GM19193 (cell line): ENCODE measurements around the gene PIP4K2C.

ENCODE experiments used
- POLR2A ChIP-seq: IDR thresholded peaks from 4 replicates; pipeline ENCODE4 v1.6.1; 2011; ENCODE audit not compliant: insufficient read depth, insufficient read length; ENCODE audit errors: extremely low read depth

Gene PIP4K2C

GRCh38 chr12:57592551-57593165 is 1.7 kb downstream of the PIP4K2C start:
- TF ChIP-seq POLR2A, result no peak

GRCh38 chr12:57593187-57593586 is 2.2 kb downstream of the PIP4K2C start:
- TF ChIP-seq POLR2A, result no peak

- TF ChIP-seq POLR2A, result no peak
Observed at GRCh38 chr12:57600395-57600794, 9.4 kb downstream of the PIP4K2C start.

GRCh38 chr12:57602544-57602943 is 11.6 kb downstream of the PIP4K2C start:
- TF ChIP-seq POLR2A, result no peak

- no peak for TF ChIP-seq POLR2A
Observed at GRCh38 chr12:57603324-57603723, 12.3 kb downstream of the PIP4K2C start.

GRCh38 chr12:57603815-57604453 is 12.9 kb downstream of the PIP4K2C start:
- no peak for TF ChIP-seq POLR2A

- TF ChIP-seq POLR2A, result peak; percentile 32
Observed at GRCh38 chr12:57604454-57604991, 13.5 kb downstream of the PIP4K2C start, which contains the start of gene DTX3. Gene DTX3, plus strand, starts transcription at chr12:57604824. Its CDS starts 1,694 bp downstream, at chr12:57606518.

- no peak for TF ChIP-seq POLR2A
Observed at GRCh38 chr12:57604992-57605810, 14.2 kb downstream of the PIP4K2C start.

GRCh38 chr12:57605811-57606311 is 14.9 kb downstream of the PIP4K2C start:
- no peak for TF ChIP-seq POLR2A

- no peak for TF ChIP-seq POLR2A
Observed at GRCh38 chr12:57606399-57606798, 15.4 kb downstream of the PIP4K2C start.

- TF ChIP-seq POLR2A, result no peak
Observed at GRCh38 chr12:57606821-57607220, 15.8 kb downstream of the PIP4K2C start.

- no peak for TF ChIP-seq POLR2A
Observed at GRCh38 chr12:57607958-57608663, 17.1 kb downstream of the PIP4K2C start.

- TF ChIP-seq POLR2A, result no peak
Observed at GRCh38 chr12:57609101-57609780, 18.2 kb downstream of the PIP4K2C start.
